Lung (tissue), 12 donors: ENCODE data around the gene C4BPA. TPM values are rescaled to one million over a fixed set of nuclear protein-coding genes. Genes with fewer than 3 reads are reported as not detected.

ENCODE experiments used
- ATAC-seq: fragments of 200-7000 bp; cut with Tn5 transposase; one replicate; pipeline ENCODE4 v1.9.1; 2020; ENCODE audit warnings: moderate number of reproducible peaks; ENCODE audit not compliant: insufficient read depth, low FRiP score
- DNase-seq, 3 donors: peaks; one replicate each; pipeline ENCODE4 v3.0.0-alpha.2; 2013 to 2017
- H3K27ac ChIP-seq, 2 donors: one replicate each; pipeline ENCODE4 v1.5.1; 2013; ENCODE audit warnings: mild to moderate bottlenecking in 2 of 2, moderate library complexity in 2 of 2, control low read depth in 1 of 2, inconsistent platforms in 1 of 2, low read depth in 1 of 2, low read length in 1 of 2
- H3K27me3 ChIP-seq, 3 donors: one replicate each; pipeline ENCODE4 v1.5.1; 2013; ENCODE audit warnings: low read length in 2 of 3; ENCODE audit not compliant: control insufficient read depth in 3 of 3, insufficient read depth in 3 of 3
- H3K36me3 ChIP-seq, 4 donors: one replicate each; pipeline ENCODE4 v1.5.1; 2013; ENCODE audit warnings: low read length in 4 of 4, mild to moderate bottlenecking in 1 of 4, moderate library complexity in 1 of 4; ENCODE audit not compliant: control insufficient read depth in 4 of 4, insufficient read depth in 4 of 4
- H3K4me1 ChIP-seq, 5 donors: one replicate each; pipeline ENCODE4 v1.5.1; 2013; ENCODE audit warnings: low read length in 5 of 5, mild to moderate bottlenecking in 2 of 5, moderate library complexity in 1 of 5; ENCODE audit not compliant: control insufficient read depth in 5 of 5, insufficient read depth in 5 of 5
- H3K4me3 ChIP-seq: one replicate; pipeline ENCODE4 v1.5.1; 2013; ENCODE audit warnings: mild to moderate bottlenecking, control low read depth, moderate library complexity
- H3K9ac ChIP-seq, 2 donors: one replicate each; pipeline ENCODE4 v1.5.1; 2013; ENCODE audit warnings: low read length in 2 of 2, control low read depth in 1 of 2; ENCODE audit not compliant: insufficient read depth in 1 of 2
- H3K9me3 ChIP-seq, 4 donors: one replicate each; pipeline ENCODE4 v1.5.1; 2013; ENCODE audit warnings: low read length in 3 of 4, mild to moderate bottlenecking in 1 of 4, moderate library complexity in 1 of 4; ENCODE audit not compliant: control insufficient read depth in 4 of 4, insufficient read depth in 3 of 4
- WGBS, 2 donors: extraction: QIAGEN DNeasy Blood & Tissue Kit; methylation state at CpG; one replicate each; pipeline ENCODE4 v1.1.7; 2013; 5-methylcytosine and 5-hydroxymethylcytosine counted together
- polyA plus RNA-seq, 2 donors: library from polyadenylated mRNA; stranded (reverse); fragments of 200-250 nt; gene quantifications; one replicate each; pipeline ENCODE4 v1.2.1, GENCODE V29; 2013
- total RNA-seq, 2 donors: library from RNA; depleted of rRNA in 1 of 2; stranded (reverse); fragments of >200 nt in 1 of 2; gene quantifications; one replicate each; pipeline ENCODE4 v1.2.1, GENCODE V29; 2014 to 2021
- TF ChIP-seq, protein P1 (sequence below): IDR thresholded peaks from 2 replicates; pipeline ENCODE4 v1.5.1; 2012; ENCODE audit warnings: mild to moderate bottlenecking; ENCODE audit errors: control extremely low read depth, extremely low read depth
- donor health status: control.
- donor health status: control.
- donor health status: Bipolar disorder and iron deficiency.
- donor health status: healthy.
- donor health status: DM: yes; HTN: yes; CAD: no.

The C4BPA gene
- total and polyA plus RNA-seq, 4 donors, result 21.2 to 213 (median 181) TPM

GRCh38 chr1:207174913-207175312, 70.9 kb downstream of the C4BPA start:
- DNase-seq (no peak), ATAC-seq (no peak)
- 93 to 99% methylated on average over 4 of the region's 4 CpGs for WGBS, 2 donors
- H3K9ac ChIP-seq, result no peak overlapping the region
- H3K4me3 ChIP-seq, result no peak overlapping the region
- no peak overlapping the region for H3K27ac ChIP-seq
- H3K27me3 ChIP-seq, result no peaks in the 10 kb centered on the region
- H3K4me1 ChIP-seq, result peaks cover 0 to 3% (median 0%) of the 10 kb centered on the region in 5 donors
- no peaks in the 10 kb centered on the region for H3K36me3 ChIP-seq
- TF ChIP-seq, protein P1, sequence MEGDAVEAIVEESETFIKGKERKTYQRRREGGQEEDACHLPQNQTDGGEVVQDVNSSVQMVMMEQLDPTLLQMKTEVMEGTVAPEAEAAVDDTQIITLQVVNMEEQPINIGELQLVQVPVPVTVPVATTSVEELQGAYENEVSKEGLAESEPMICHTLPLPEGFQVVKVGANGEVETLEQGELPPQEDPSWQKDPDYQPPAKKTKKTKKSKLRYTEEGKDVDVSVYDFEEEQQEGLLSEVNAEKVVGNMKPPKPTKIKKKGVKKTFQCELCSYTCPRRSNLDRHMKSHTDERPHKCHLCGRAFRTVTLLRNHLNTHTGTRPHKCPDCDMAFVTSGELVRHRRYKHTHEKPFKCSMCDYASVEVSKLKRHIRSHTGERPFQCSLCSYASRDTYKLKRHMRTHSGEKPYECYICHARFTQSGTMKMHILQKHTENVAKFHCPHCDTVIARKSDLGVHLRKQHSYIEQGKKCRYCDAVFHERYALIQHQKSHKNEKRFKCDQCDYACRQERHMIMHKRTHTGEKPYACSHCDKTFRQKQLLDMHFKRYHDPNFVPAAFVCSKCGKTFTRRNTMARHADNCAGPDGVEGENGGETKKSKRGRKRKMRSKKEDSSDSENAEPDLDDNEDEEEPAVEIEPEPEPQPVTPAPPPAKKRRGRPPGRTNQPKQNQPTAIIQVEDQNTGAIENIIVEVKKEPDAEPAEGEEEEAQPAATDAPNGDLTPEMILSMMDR, result no peak
- no peaks in the 10 kb centered on the region for H3K9me3 ChIP-seq

- Histone ChIP-seq H3K36me3 (no peaks in the 10 kb centered on the region), H3K9me3 (no peaks in the 10 kb centered on the region), H3K27ac (no peak overlapping the region), H3K4me3 (no peak overlapping the region), H3K4me1 (no peaks in the 10 kb centered on the region), H3K9ac (no peak overlapping the region), H3K27me3 (no peaks in the 10 kb centered on the region)
- TF ChIP-seq, protein P1, result no peak
- WGBS, 2 donors, result 77 to 78% methylated on average over 2 of the region's 2 CpGs
- no peak for DNase-seq
- no peak for ATAC-seq
Measured at GRCh38 chr1:207179036-207179435, 75.0 kb downstream of the C4BPA start.

DNA sequence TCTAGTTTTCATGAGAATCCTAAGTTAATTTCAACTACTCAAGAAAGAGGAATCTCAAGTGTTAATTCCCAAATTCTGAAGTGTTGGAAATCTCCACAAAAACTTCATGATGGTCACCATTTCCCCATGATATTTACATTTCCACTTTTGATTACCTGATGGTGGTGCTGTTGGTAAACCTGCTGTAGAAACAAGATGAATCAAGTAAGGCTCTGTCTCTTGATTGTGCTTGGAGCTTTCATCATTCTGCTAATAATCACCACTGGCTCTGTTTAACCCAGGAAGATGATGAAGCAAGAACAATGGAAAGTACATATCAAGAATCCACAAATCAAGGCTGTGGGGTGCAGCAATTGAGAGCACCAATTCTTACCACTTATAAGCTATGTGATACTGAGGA, 77.8 kb downstream of the C4BPA start:
- no peaks in the 10 kb centered on the region for H3K4me1 ChIP-seq
- no peak overlapping the region for H3K27ac ChIP-seq
- TF ChIP-seq, protein P1, result no peak
- H3K27me3 ChIP-seq, result no peaks in the 10 kb centered on the region
- H3K9ac ChIP-seq, result no peak overlapping the region
- ATAC-seq, result no peak
- no peaks in the 10 kb centered on the region for H3K36me3 ChIP-seq
- H3K4me3 ChIP-seq, result no peak overlapping the region
- no peaks in the 10 kb centered on the region for H3K9me3 ChIP-seq
- DNase-seq, result no peak

DNA sequence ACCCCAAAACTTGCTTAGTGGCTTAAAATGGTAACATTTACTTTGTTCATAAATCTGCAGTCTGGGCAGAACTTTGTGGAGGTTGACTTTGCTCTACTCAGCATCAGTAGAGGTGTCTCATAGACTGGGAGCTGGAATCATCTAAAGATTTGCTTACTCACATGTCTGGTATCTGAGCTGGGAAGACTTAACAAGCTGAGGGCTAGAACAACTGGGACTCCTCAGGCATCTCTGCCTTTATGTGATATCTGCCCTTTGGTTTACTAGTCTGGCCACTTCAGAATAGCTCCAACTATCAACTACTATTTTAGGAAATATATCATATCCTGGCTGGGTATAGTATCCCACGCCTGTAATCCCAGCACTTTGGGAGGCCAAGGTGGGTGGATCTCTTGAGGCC, 82.5 kb downstream of the C4BPA start:
- no peaks in the 10 kb centered on the region for H3K27me3 ChIP-seq
- H3K9me3 ChIP-seq, result no peaks in the 10 kb centered on the region
- 89 to 91% methylated on average over 1 of the region's 1 CpG for WGBS, 2 donors
- no peaks in the 10 kb centered on the region for H3K4me1 ChIP-seq
- DNase-seq, result no peak
- no peak for ATAC-seq
- TF ChIP-seq, protein P1, result no peak
- no peak overlapping the region for H3K9ac ChIP-seq
- no peaks in the 10 kb centered on the region for H3K36me3 ChIP-seq
- no peak overlapping the region for H3K4me3 ChIP-seq
- H3K27ac ChIP-seq, result no peak overlapping the region
